NCI-H345 (cell line): ENCODE measurements around the gene FAU.
A peak's percentile ranks its signal among the peaks of the same experiment; 100 is the strongest.

Experiments
- DNase-seq: peaks from one replicate; lab custom pipeline; 2025; lab: John Stamatoyannopoulos, UW

The FAU gene

GRCh38 chr11:65135633-65136145 lies 13.8 kb upstream of the FAU start:
- no peak for DNase-seq

GRCh38 chr11:65134952-65135632 lies 13.2 kb upstream of the FAU start:
- peak; percentile 98 for DNase-seq

GRCh38 chr11:65134240-65134951 lies 12.5 kb upstream of the FAU start, which contains the start of gene SYVN1:
TSS of gene SYVN1 (minus strand) at chr11:65134519. CDS start at chr11:65133601, 918 bp downstream.
- DNase-seq: peak; percentile 92

- no peak for DNase-seq
These were observed 11.8 kb upstream of the FAU start for GRCh38 chr11:65133724-65134123.

- peak; percentile 20 for DNase-seq
These were observed 11.2 kb upstream of the FAU start for GRCh38 chr11:65132988-65133700.

- no peak for DNase-seq
These were observed 10.5 kb upstream of the FAU start for GRCh38 chr11:65132238-65132987.

- DNase-seq: no peak
These were observed 9.9 kb upstream of the FAU start for GRCh38 chr11:65131895-65132237.

GRCh38 chr11:65131417-65131776 lies 9.5 kb upstream of the FAU start:
- DNase-seq: no peak

- DNase-seq: no peak
These were observed 8.9 kb upstream of the FAU start for GRCh38 chr11:65130631-65131416.

- no peak for DNase-seq
These were observed 7.9 kb upstream of the FAU start for GRCh38 chr11:65129649-65130441.

GRCh38 chr11:65128182-65129145 lies 6.5 kb upstream of the FAU start:
- DNase-seq: no peak

GRCh38 chr11:65127473-65128181 lies 5.7 kb upstream of the FAU start:
- no peak for DNase-seq

- no peak for DNase-seq
These were observed 4.8 kb upstream of the FAU start for GRCh38 chr11:65126624-65127274.

- DNase-seq: no peak
These were observed 3.5 kb upstream of the FAU start for GRCh38 chr11:65125197-65126056.

GRCh38 chr11:65124480-65125196 lies 2.7 kb upstream of the FAU start:
- DNase-seq: no peak

GRCh38 chr11:65121447-65121864 lies 478 bp downstream of the FAU start:
- no peak for DNase-seq
